CMK (cell line): ENCODE results near the gene CSTF2.

Experiments used
- DNase-seq: peaks from one replicate; pipeline ENCODE4 v3.0.0-alpha.2; 2010; ENCODE audit warnings: low read depth

CSTF2 gene

GRCh38 chrX:100871594-100872560, 51.7 kb downstream of the CSTF2 start:
- DNase-seq, result no peak

DNA sequence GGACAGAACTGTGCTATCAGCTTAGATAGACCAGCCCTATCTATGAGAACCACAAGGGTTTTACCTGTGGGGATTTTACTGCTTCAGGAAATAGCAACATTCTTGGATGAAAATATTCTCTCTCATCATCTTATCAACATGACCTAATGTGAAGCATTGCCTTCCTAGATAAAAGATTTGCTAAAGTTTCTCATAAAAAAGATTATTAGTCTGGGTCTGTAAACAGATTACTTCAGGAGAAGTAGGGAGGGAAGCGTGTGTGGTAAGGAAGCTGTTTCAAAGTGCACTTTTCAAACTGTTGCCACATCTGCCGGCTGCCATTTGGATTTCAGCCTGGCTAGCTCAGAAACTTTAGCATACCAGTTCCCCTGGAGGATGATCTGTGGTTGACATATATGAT, 54.1 kb downstream of the CSTF2 start, which contains the start of gene NOX1:
Gene NOX1 (minus strand): TSS at position 35 of the 400 bp plus-strand sequence. CDS start 220 bp downstream, outside the sequence.
- DNase-seq, result no peak

- no peak for DNase-seq
Measured at GRCh38 chrX:100880368-100880767, 60.2 kb downstream of the CSTF2 start.

DNA sequence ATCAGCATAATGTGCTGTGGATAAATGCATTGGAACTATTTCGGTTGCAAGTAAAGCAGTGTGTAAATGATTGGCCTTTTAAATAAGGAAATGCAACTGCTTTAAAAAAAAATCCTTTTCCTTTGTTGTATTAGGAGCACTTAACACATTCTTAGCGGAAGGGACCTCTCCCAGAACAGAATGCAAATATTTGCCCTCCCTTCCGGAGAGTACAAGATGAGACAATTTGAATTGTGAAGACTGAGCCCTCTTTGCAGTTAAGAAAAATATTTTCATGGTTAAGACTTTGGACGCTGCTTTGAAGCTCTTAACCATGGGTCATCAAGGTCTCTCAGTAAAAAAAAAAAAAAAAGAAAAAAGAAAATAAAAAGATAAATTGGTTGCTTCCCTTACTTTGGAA, 63.5 kb downstream of the CSTF2 start:
- DNase-seq, result no peak
